GM18861 (cell line): ENCODE measurements around the gene ATAD3A.
A peak's percentile ranks its signal among the peaks of the same experiment; 100 is the strongest.
"Not testable (repeated sequence)": the region's sequence is repeated elsewhere in the genome, so short reads cannot be mapped to it uniquely, and the experiment has no call there.

ENCODE experiments used
- ATAC-seq: cut with Tn5 transposase; IDR thresholded peaks from one replicate; pipeline ENCODE4 v1.9.1; 2021; ENCODE audit not compliant: unreplicated experiment

The ATAD3A gene

DNA sequence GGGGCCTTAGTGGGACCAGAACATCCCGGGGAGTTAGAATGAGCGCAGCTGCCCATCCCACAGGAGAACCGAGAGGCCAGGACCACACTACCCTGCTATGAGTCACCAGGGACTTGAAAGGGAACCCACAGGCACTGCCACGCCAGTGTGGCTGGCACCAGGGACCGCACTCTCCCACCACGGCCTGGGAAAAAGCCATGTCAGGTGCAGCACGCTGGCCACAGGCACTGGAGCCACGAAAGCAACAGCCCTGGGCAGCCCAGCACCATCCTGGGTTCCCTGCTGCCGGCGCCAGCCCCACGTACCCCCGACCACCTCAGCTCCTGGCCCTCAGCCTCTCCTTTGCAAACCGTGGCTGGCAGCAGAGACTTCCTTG, 42.6 kb downstream of the ATAD3A start:
- no peak for ATAC-seq

DNA sequence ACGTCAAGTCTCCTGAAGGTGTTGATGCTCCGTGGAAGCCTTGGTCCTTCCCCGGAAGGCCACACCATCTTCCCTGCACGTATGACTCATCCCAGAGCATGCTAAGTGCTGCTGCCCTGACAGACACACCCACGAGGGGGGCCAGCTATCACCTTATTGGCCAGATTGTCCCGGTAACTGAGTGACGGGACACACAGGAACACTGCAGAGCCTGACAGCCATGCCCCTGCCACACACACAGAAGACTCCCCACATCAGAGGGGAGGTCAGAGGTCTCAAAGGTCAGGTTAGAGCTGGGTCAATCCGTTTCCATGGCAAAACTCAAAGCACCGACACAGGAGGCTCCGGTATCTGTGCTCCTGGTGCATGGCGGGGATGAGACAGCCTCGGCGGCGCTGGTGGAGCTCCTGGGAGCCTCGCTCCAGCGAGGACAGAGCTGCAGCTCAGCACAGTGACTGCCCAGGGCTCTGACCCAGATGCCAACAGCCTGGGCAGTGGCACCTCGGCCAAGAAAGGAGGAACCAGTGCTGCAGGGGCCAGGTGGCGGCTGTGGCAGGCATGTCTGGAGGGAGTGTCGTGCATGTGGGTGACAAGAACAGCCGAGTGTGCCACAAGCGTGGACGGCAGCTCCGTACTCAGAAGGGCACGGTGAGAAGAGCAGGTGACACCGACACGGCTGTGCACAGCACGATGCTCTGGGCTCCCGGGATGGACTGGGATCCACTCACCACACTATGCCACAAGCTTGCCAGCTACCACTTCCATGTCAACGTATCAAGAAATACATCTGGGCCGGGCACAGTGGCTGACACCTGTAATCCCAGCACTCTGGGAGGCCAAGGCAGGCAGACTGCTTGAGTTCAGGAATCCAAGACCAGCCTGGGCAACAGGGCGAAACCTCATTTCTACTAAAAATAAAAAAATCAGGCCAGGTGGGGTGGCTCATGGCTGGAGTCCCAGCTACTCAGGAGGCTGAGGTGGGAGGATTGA, 43.3 kb downstream of the ATAD3A start:
- no peak for ATAC-seq

DNA sequence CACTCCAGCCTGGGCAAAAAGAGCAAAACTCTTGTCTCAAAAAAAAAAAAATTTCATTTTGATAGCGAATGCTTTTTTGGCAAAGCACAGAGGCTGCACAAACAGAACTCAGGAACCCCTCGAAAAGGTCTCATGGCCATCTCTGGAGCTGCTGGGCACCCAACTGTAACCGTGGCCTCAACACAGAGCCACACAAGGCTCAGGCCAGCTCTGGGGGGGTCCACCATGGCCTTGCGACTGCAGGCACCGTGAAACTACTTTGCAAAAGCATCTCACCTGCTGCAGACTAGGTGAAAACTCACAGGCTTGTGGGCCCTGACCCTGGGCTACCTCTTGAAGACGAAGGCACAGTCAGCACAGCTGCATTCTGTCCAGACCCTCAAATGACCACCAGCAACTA, 44.5 kb downstream of the ATAD3A start:
- ATAC-seq: no peak

DNA sequence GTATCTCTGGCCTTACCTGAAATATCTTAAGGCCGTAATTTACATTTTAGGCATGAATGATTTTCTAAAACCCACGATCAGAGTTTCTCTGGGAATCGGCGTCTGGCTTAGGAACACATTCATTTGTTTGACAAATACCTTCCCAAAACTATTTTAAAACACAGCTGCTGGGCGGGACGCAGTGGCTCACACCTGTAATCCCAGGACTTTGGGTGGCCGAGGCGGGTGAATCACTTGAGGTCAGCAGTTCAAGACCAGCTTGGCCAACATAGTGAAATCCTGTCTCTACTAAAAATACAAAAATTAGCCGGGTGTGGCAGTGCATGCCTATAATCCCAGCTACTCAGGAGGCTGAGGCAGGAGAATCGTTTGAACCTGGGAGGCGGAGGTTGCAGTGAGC, 45.0 kb downstream of the ATAD3A start:
- not testable (repeated sequence) for ATAC-seq

DNA sequence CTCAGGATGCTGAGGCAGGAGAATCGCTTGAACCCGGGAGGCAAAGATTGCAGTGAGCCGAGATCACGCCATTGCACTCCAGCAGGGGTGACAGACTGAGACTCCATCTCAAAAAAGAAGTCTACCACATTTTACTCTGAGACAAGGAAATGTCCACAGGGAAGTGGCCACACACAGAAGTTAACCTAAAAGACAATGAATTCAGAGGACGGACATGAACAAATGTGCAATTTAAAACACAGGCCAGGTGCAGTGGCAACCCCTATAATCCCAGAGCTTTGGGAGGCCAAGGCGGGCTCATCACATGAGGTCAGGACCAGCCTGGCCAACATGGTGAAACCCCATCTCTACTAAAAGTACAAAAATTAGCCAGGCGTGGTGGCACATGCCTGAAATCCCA, 45.7 kb downstream of the ATAD3A start:
- ATAC-seq: not testable (repeated sequence)

DNA sequence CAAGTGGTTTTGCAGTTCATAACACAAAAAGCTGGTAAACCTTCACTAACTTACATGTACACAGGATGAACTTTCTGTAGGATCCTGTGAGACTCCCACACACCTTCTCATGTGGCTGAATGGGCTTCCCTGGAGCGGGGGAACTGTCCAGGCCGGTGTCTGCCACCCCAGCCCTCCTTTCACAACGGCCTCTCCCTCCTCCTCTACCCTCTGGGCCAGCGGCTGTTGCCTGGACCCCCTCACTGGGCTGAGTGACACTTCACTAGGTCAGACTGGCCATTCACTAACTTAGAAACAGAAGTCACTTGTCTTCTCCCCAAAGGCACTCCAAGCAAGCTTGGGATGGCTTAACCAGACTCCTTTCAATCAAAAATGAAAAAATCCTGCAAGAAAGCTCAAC, 46.6 kb downstream of the ATAD3A start:
- no peak for ATAC-seq

DNA sequence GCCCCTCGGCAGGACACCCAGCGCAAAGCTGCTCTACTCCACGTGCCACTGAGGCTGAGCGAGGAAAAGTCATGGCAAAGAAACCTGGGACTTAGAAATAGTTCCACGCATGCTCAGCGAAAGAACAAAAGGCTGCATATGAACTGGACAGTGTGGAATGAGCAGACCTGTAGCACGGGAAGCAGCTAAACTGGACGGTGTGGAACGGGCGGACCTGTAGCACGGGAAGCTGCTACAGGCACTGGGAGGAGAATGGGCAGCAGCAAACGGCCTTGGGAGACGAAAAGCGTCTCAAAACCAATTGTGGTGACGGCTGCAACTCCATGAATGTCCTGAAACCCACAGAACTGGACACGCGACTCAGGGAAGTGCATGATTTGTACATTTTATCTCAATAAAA, 47.1 kb downstream of the ATAD3A start:
- no peak for ATAC-seq

DNA sequence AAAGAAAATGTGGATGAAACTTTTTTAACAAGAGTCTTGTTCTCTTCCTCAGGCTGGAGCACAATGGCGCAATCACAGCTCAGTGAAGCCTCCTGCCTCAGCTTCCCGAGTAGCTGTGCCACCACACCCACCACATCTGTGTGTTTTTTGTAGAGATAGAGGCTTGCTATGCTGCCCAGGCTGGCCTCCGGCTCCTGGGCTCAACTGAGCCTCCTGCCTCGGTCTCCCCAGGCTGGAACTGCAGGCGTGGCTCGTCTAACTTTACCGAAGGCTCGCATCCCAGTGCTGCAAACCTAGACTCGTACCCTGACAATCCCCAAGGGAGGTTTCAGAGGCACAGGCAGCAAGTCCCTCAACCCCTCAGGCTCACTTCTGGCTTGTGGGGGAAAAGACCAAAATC, 48.2 kb downstream of the ATAD3A start:
- no peak for ATAC-seq

DNA sequence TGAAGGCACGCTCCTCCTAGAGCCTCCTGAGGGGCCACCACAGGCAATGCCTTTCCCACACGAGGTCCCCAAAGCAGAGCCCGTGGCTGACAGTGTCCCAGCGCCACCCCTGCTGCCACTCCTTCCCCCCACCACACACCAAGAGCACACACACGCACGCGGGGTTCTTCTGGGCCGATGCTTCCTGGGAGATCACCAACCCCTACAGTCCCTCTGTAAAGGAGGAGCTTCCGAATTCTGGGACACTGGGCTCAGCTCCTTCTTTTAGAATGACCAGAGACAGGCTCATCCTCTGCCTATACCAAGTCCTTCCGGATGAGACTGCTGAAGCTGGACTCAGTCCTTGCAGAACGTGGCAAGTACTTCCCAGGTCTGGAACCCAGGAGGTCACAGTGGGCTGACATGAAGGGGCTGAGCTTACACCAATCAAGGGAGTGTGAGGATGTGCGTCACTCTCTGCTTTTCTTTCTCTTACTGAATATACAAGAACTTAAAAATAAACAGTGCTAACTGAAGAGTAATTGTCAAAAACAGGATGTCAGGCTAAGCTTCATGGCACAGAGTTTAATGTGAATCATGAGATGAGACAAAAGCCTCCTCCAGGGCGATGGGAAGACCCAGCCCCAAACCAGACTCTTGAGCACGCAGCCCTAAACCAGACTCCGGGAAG, 50.0 kb downstream of the ATAD3A start:
- no peak for ATAC-seq

DNA sequence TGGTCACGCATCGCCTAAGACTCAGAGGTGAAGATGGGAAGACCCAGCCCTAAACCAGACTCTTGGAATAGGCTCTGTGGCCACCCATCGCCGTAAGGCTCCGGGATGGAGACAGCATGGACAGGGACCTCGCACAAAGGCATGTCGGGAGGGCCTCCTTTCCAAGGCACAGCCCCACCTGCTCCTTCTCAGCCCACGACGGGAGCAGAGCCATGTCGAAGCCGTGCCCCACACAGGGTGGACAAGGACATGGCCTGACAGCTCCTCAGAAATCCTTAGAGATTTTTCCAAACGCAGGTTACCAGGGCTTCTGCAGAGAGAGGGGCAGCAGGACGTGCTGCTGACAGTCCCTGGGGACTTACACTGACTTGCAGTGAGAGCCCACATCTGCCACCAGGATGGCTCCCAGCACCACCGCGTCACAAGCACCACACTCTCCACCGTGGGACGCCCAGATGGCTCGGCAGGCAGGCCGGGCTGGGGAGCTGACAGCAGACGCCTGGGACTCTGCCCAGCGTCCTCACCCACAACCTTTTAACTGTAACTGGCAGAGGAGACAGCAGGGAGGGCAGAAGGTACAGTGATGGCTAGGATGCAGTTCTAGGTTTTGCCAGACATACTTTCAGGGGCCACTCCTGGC, 50.7 kb downstream of the ATAD3A start:
- ATAC-seq: no peak

DNA sequence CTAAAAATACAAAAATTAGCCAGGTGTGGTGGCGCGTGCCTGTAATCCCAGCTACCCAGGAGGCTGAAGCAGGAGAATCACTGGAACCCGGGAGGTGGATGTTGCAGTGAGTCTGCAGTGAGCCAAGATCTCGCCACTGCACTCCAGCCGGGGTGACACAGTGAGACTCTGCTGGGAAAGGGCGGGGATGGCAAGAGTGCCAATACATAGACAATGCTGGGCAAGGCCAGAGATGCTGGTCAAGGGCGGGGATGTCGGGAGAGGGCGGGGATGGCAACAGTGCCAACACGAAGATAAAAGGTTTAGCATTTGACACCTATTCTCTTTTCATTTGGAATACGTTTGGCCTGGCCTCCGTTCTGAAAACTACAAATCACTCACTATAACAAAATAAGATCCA, 51.7 kb downstream of the ATAD3A start:
- ATAC-seq: no peak

DNA sequence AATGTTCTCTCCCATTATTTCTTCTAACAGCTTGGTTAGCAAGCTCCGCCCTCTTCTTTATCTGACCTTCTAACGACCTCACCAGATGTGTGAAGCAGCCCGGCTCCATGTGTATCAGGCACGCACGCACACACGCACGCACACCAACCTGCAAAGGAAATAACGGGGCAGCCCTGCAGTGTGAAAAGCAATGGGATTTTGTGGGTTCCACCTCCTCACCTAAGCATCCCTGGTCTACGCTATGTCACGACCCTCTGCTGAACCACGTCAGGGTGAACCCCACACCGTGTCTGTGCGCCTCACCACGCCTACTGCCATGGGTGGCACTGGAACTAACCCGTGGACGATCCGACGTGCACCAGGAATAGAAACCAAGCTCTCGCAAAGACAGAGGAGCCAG, 52.3 kb downstream of the ATAD3A start:
- ATAC-seq: no peak

DNA sequence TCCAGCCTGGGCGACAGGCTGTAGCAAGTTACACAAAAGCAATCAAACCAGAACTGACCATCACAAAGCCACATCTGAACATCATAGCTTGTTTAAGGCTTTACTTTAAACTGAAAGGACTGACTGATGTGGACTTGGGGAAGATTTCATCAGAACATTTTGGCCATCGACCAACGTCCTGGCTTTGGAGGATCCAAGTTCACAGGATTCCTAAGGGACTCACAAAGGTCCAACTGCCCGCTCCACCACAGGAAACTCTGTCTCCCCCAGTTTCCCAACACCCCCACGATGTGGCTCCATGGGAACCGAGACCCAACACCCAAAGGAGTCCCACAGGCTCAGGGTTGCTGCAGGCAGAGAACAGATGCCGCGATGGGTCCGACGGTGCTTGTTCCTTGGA, 53.4 kb downstream of the ATAD3A start:
- ATAC-seq: no peak

DNA sequence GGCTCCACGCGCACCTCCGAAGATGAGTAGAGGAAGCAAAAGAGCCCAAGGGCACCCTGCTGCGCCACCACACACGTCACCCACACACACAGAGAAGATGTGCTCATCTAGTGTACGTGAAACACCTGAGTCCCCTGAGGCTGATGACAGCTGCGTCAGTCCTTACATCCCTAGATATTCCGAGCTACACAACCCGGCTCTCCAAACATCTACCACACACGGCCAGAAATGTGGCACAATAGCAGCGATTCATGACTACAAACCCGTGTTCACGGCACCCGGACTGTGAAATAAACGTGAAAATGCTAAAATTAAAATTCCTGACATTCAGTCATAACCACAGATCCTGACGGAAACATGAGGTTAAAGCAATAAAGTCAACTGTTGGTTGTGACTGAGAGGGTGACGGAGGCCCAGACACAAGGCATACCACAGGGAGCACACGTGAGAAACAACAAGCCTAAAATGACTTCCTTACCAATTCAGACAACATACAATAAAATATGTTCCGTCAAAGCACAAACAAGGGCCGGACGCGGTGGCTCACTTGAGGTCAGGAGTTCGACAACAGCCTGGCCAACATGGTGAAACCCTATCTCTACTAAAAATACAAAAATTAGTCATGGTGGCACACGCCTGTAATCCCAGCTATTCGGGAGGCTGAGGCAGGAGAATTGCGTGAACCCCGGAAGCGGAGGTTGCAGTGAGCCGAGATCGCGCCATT, 55.4 kb downstream of the ATAD3A start:
- no peak for ATAC-seq

DNA sequence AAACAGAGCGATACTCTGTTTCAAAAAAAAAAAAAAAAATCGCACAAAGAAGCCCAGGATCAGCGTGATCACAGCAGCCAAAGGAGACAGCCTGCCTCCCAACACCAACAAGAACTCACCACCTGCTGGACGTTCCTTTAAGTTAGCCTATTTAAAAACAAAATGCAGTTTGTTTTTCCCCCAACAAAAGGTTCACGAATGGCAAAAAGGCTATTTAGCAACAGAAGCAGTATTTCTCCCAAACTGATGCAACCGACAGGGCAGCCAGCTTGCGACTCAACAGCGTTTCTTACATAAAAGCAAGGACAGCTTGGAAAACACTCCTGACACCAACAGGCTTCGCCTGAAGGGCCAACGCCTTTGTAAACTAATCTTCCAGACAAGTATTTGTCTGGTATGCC, 55.9 kb downstream of the ATAD3A start:
- ATAC-seq: no peak

DNA sequence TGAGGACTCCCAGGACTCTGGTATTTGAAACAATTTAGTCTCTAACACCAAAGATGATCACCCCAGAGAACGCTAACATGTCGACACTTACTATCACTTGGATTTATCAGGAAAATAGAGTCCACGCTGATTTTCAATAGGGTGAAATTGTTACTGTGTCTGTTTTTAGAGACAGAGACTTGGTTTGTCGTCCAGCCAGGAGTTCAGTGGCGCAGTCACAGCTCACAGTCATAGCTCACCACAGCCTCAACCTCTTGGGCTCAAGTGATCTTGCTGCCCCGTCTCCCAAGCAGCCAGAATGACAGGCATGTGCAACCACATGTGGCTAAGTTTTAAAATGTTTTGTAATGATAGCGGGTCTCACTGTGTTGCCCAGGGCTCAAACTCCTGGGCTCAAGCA, 57.4 kb downstream of the ATAD3A start:
- ATAC-seq: no peak

DNA sequence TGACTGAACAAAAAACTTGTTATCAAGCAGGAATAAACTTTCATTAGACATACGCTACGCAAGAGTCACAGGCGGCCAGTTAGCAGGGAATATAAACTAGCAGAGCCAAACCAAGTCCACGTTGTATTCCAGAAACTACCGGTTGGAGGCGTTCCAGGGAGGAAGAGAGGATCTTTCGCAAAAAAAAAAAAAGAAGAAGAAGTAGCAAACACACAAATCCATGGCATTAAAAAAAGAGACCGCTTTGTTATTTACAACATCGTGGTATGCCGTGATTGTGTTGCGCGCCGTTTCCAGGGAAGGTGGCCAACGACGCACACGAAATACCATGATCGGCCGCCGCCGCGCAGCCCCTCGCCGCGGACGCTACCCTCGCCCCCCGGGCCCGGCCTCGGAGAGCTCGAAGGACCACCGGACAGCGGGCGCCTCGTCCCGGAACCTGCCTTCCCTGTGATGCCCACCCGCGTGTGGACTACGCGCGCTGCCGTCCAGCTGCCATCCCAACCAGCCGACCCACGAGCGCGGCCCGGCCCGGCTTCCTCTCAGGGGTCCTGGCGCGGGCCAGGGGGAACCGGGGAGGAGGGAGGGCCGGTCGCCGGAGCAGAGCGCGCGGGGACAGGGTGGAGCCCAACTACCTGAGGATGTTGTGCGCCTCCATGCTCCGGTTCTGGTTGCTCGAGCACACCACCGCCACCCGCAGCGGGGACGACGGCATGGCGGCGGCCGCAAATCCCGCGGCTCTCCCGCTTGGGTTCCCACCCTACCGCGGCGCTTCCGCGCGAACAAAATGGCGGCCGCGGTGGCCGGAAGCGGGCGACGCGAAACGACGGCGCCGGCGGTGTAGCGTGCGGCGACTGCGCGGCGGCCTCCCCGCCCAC, 62.1 kb downstream of the ATAD3A start:
- peak; percentile 53 for ATAC-seq

DNA sequence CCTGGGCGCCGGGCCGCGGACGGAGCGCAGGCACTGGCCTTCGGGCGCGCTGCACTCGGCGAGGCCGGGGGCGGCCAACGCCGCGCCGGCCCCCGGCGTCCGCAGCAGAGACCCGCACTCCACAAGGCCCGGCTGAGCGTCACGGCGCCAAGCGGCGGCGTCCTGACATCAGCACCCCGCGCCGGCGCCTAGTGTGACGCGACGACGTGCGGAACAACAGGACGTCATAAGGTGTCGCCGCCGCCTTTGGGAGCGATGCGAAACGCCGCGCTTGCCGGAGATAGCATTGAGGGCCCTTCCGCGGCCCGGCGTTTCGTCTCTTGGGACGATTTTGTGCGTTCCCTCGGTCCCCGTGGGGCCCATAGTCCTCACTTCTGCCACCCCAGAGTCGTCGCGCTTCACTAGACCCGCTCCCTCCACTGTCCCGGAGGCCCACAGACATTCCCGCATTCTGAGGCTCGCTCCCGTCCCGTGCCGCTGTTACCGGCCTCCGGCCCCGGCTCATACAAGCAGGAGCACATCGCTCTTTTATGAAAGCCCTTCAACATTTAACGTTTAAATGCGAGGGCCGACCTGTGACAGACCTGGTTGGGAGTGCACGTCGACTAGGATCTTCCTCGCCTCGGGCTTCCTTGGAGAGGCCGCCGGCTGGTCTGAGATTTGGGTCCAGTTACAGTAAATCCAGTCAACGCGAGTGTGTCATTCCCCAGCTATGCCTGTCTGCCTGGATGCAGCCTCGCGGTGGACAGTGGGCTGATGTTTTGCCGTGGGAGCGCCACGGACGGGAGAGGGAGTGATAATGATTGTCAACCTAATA, 63.0 kb downstream of the ATAD3A start, which contains the start of gene SSU72:
TSS of gene SSU72 (minus strand) at position 143 of the 817 bp plus-strand sequence. CDS start 306 bp downstream, outside the sequence.
- peak; percentile 71 for ATAC-seq

DNA sequence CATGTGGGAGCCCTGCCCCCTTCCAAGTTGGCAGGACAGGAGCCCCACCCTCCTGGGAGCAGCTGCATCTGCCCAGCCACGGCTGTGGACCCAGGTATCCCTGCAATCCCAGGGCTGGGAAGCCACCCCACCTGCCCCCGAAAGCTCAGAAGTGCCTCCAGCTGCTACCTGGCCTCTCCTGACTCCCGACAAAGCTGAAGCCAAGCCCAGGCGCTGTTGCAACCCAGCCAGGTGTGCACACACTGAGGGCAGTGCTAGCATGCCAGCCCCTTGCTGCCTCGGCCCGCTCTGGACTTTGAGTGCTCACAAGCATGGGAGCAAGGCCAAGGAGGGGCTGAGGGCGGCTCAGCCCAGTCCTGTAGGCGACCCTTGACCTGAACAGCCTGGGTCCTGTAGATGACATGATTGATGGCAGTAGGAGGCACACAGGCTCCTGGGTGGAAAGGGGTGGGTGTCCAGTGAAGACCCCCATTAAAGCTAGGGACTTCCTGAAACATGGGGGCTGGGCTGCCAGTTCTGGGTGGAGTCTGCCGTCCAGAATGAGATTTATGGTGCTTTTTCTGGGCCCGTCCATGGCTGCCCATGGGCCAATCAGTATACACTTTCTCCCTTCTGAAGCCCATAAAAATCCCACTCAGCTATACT, 65.5 kb downstream of the ATAD3A start:
- ATAC-seq: no peak
